SU-DHL-6 (cell line): ENCODE measurements around the gene ASPRV1.
"Not testable (repeated sequence)": the region's sequence is repeated elsewhere in the genome, so short reads cannot be mapped to it uniquely, and the experiment has no call there.

ENCODE experiments used
- EZH2phosphoT487 ChIP-seq: fragments of 200-600 bp; sonication (generic), shearing (Covaris generic); conservative IDR thresholded peaks from 2 replicates; pipeline ENCODE4 v1.6.1; 2018; ENCODE audit warnings: mild to moderate bottlenecking, antibody characterized with exemption, low read length, moderate library complexity, mixed read lengths
- TF ChIP-seq, protein P1 (sequence below): fragments of 200-600 bp; sonication (generic); IDR thresholded peaks from one replicate; pipeline ENCODE4 v1.5.1; 2017; ENCODE audit warnings: antibody characterized with exemption, mild to moderate bottlenecking, low read length, moderate library complexity; ENCODE audit not compliant: insufficient read depth, poor library complexity, severe bottlenecking

DNA sequence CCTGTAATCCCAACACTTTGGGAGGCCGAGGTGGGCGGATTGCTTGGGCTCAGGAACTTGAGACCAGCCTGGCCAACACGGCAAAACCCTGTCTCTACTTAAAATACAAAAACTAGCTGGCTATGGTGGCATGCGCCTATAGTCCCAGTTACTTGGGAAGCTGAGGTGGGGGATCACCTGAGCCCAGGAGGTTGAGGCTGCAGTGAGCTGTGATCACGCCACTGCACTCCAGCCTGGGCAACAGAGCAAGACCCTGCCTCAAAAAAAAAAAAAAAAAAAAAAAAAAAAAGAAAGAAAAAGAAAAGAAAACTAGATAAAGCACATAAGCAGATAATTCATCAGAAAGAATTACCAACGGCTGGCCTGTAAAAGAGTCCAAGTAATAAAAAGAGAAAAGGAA, 39.1 kb upstream of the ASPRV1 start:
- TF ChIP-seq, protein P1, sequence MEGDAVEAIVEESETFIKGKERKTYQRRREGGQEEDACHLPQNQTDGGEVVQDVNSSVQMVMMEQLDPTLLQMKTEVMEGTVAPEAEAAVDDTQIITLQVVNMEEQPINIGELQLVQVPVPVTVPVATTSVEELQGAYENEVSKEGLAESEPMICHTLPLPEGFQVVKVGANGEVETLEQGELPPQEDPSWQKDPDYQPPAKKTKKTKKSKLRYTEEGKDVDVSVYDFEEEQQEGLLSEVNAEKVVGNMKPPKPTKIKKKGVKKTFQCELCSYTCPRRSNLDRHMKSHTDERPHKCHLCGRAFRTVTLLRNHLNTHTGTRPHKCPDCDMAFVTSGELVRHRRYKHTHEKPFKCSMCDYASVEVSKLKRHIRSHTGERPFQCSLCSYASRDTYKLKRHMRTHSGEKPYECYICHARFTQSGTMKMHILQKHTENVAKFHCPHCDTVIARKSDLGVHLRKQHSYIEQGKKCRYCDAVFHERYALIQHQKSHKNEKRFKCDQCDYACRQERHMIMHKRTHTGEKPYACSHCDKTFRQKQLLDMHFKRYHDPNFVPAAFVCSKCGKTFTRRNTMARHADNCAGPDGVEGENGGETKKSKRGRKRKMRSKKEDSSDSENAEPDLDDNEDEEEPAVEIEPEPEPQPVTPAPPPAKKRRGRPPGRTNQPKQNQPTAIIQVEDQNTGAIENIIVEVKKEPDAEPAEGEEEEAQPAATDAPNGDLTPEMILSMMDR, result not testable (repeated sequence)
- TF ChIP-seq EZH2phosphoT487, result not testable (repeated sequence)
